Osteoblast (primary cell): Measurements from ENCODE around the gene MYO10. TPM values are rescaled to one million over a fixed set of nuclear protein-coding genes. Genes with fewer than 3 reads are reported as not detected.
"Not testable (repeated sequence)": the region's sequence is repeated elsewhere in the genome, so short reads cannot be mapped to it uniquely, and the experiment has no call there.

ENCODE experiments used
- DNase-seq: peaks from one replicate; pipeline ENCODE4 v3.0.0; 2011; ENCODE audit warnings: low spot score, mixed read lengths; ENCODE audit not compliant: insufficient read length; ENCODE audit errors: missing footprints
- H2AFZ ChIP-seq: 2 replicates; pipeline ENCODE4 v1.6.0; 2011; ENCODE audit warnings: mild to moderate bottlenecking, low read length
- H3K27ac ChIP-seq: 2 replicates; pipeline ENCODE4 v1.5.1; 2011; ENCODE audit warnings: mild to moderate bottlenecking, low read depth, low read length, moderate library complexity
- H3K27me3 ChIP-seq: 2 replicates; pipeline ENCODE4 v1.6.0; 2012; ENCODE audit warnings: mild to moderate bottlenecking, control low read depth, inconsistent platforms, low read length, moderate library complexity; ENCODE audit not compliant: insufficient read depth
- H3K36me3 ChIP-seq: 2 replicates; pipeline ENCODE4 v1.5.1; 2011; ENCODE audit warnings: mild to moderate bottlenecking, low read length, control low read depth, moderate library complexity; ENCODE audit not compliant: insufficient read depth
- H3K4me1 ChIP-seq: 2 replicates; pipeline ENCODE4 v1.5.1; 2011; ENCODE audit warnings: mild to moderate bottlenecking, low read length, control low read depth, moderate library complexity; ENCODE audit not compliant: insufficient read depth
- H3K4me2 ChIP-seq: 2 replicates; pipeline ENCODE4 v1.6.0; 2011; ENCODE audit warnings: mild to moderate bottlenecking, low read length; ENCODE audit not compliant: insufficient read depth
- H3K4me3 ChIP-seq: fragments of 200-600 bp; sonication (generic); 3 replicates; pipeline ENCODE4 v1.5.1; 2012; ENCODE audit warnings: mild to moderate bottlenecking, low read length, inconsistent platforms; ENCODE audit not compliant: insufficient read depth
- H3K79me2 ChIP-seq: 2 replicates; pipeline ENCODE4 v1.6.0; 2012; ENCODE audit warnings: mild to moderate bottlenecking, low read length, control low read depth, inconsistent platforms; ENCODE audit not compliant: insufficient read depth
- H3K9me3 ChIP-seq: 2 replicates; pipeline ENCODE4 v1.5.1; 2011; ENCODE audit warnings: low read depth, low read length, control low read depth
- H4K20me1 ChIP-seq: 2 replicates; pipeline ENCODE4 v1.6.0; 2012; ENCODE audit warnings: mild to moderate bottlenecking, low read length, control low read depth; ENCODE audit not compliant: insufficient read depth
- CTCF ChIP-seq: IDR thresholded peaks from 2 replicates; pipeline ENCODE4 v1.5.1; 2011; ENCODE audit warnings: mild to moderate bottlenecking, low read depth, low read length, moderate library complexity; ENCODE audit errors: extremely low read depth
- total RNA-seq: library from RNA; depleted of rRNA; stranded (reverse); fragments of >200 nt; gene quantifications from 2 replicates; pipeline ENCODE4 v1.2.3, GENCODE V29; 2012

The MYO10 gene
- total RNA-seq, 1 donor = 40.9 TPM

GRCh38 chr5:16768184-16768583 lies 167.9 kb downstream of the MYO10 start:
- no peak overlapping the region for H3K27ac ChIP-seq
- no peaks in the 10 kb centered on the region for H3K9me3 ChIP-seq
- no peaks in the 10 kb centered on the region for H4K20me1 ChIP-seq
- no peak for TF ChIP-seq CTCF
- no peak for DNase-seq
- H3K27me3 ChIP-seq = no peaks in the 10 kb centered on the region
- H3K79me2 ChIP-seq = peaks cover 6% of the 10 kb centered on the region
- no peaks in the 10 kb centered on the region for H3K4me1 ChIP-seq
- no peak overlapping the region for H3K4me2 ChIP-seq
- peaks cover 49% of the 10 kb centered on the region for H3K36me3 ChIP-seq
- H3K4me3 ChIP-seq = no peak overlapping the region
- H2AFZ ChIP-seq = no peak overlapping the region

- no peak overlapping the region for H2AFZ ChIP-seq
- peaks cover 2% of the 10 kb centered on the region for H3K79me2 ChIP-seq
- H3K4me3 ChIP-seq = no peak overlapping the region
- no peak overlapping the region for H3K4me2 ChIP-seq
- no peak for TF ChIP-seq CTCF
- H3K36me3 ChIP-seq = peaks cover 68% of the 10 kb centered on the region
- H4K20me1 ChIP-seq = no peaks in the 10 kb centered on the region
- no peak for DNase-seq
- H3K4me1 ChIP-seq = no peaks in the 10 kb centered on the region
- no peaks in the 10 kb centered on the region for H3K9me3 ChIP-seq
- no peak overlapping the region for H3K27ac ChIP-seq
- H3K27me3 ChIP-seq = no peaks in the 10 kb centered on the region
Observed at GRCh38 chr5:16763211-16763610, 172.9 kb downstream of the MYO10 start.

GRCh38 chr5:16759147-16759773 lies 176.8 kb downstream of the MYO10 start:
- TF ChIP-seq CTCF = no peak
- H3K4me1 ChIP-seq = peaks cover 3% of the 10 kb centered on the region
- DNase-seq = no peak

GRCh38 chr5:16757989-16758501 lies 178.0 kb downstream of the MYO10 start:
- Histone ChIP-seq H4K20me1 (no peaks in the 10 kb centered on the region), H3K4me3 (no peak overlapping the region), H3K27me3 (no peaks in the 10 kb centered on the region), H3K27ac (no peak overlapping the region), H3K9me3 (no peaks in the 10 kb centered on the region), H3K36me3 (peaks cover 60% of the 10 kb centered on the region), H2AFZ (no peak overlapping the region), H3K79me2 (no peaks in the 10 kb centered on the region), H3K4me2 (no peak overlapping the region), H3K4me1 (peaks cover 3% of the 10 kb centered on the region)
- no peak for TF ChIP-seq CTCF
- no peak for DNase-seq

More at GRCh38 chr5:16759147-16759773, 176.8 kb downstream of the MYO10 start:
- no peaks in the 10 kb centered on the region for H3K27me3 ChIP-seq
- no peak overlapping the region for H3K27ac ChIP-seq
- no peak overlapping the region for H2AFZ ChIP-seq
- peaks cover 71% of the 10 kb centered on the region for H3K36me3 ChIP-seq
- H4K20me1 ChIP-seq = no peaks in the 10 kb centered on the region
- no peaks in the 10 kb centered on the region for H3K79me2 ChIP-seq
- H3K9me3 ChIP-seq = no peaks in the 10 kb centered on the region
- H3K4me3 ChIP-seq = no peak overlapping the region
- no peak overlapping the region for H3K4me2 ChIP-seq

GRCh38 chr5:16757577-16757976 lies 178.5 kb downstream of the MYO10 start:
- DNase-seq, H4K20me1 ChIP-seq, H3K4me2 ChIP-seq, H3K79me2 ChIP-seq, H3K9me3 ChIP-seq, H3K4me1 ChIP-seq, H2AFZ ChIP-seq, H3K27me3 ChIP-seq, H3K27ac ChIP-seq, H3K4me3 ChIP-seq: not testable (repeated sequence)
- H3K36me3 ChIP-seq = peaks cover 59% of the 10 kb centered on the region
